ENCODE data around the gene HNRNPH1.

The HNRNPH1 gene

GRCh38 chr5:179619776-179620175 is 3.7 kb downstream of the HNRNPH1 start:
- TF ChIP-seq CTCF (conservative IDR thresholded peaks at IDR 0.05): no peak
- H3K27ac ChIP-seq: peak overlapping the region; percentile 100; the same call in 1 of the 2 replicates

GRCh38 chr5:179618923-179619554 is 4.4 kb downstream of the HNRNPH1 start:
- peak overlapping the region; percentile 15; the same call in 1 of the 2 replicates for H3K27ac ChIP-seq

GRCh38 chr5:179617930-179618329 is 5.5 kb downstream of the HNRNPH1 start:
- TF ChIP-seq CTCF (conservative IDR thresholded peaks at IDR 0.05): no peak
- peak overlapping the region; percentile 15; the same call in 1 of the 2 replicates for H3K27ac ChIP-seq

More at GRCh38 chr5:179618923-179619554, 4.4 kb downstream of the HNRNPH1 start:
- no peak for TF ChIP-seq CTCF (conservative IDR thresholded peaks at IDR 0.05)

GRCh38 chr5:179616002-179616594 is 7.4 kb downstream of the HNRNPH1 start:
- TF ChIP-seq CTCF (conservative IDR thresholded peaks at IDR 0.05): no peak
- no peak overlapping the region for H3K27ac ChIP-seq

GRCh38 chr5:179615203-179615602 is 8.3 kb downstream of the HNRNPH1 start:
- H3K27ac ChIP-seq: no peak overlapping the region
- TF ChIP-seq CTCF (conservative IDR thresholded peaks at IDR 0.05): no peak

GRCh38 chr5:179614745-179615144 is 8.7 kb downstream of the HNRNPH1 start:
- H3K27ac ChIP-seq: no peak overlapping the region
- no peak for TF ChIP-seq CTCF (conservative IDR thresholded peaks at IDR 0.05)

- peak overlapping the region; percentile 16; the same call in 1 of the 2 replicates for H3K27ac ChIP-seq
- TF ChIP-seq CTCF (conservative IDR thresholded peaks at IDR 0.05): no peak
These were observed 9.9 kb downstream of the HNRNPH1 start for GRCh38 chr5:179613460-179614071.

Data from VCaP (cell line).